ENCODE data around the gene THAP6.

GRCh38 chr4:75502671-75503070 is 11.6 kb upstream of the THAP6 start:
- no peak for TF ChIP-seq CTCF (IDR thresholded peaks at IDR 0.05; ENCODE audit: poor library complexity, severe bottlenecking)
- TF ChIP-seq EP300 (conservative IDR thresholded peaks at IDR 0.05; ENCODE audit: poor library complexity, severe bottlenecking), result no peak
- TF ChIP-seq POLR2AphosphoS5 (IDR thresholded peaks at IDR 0.05), result no peak
- TF ChIP-seq EZH2 (IDR thresholded peaks at IDR 0.05; ENCODE audit: borderline replicate concordance, insufficient read depth, low read length, poor library complexity, severe bottlenecking), result no peak
- no peak for TF ChIP-seq TAF1 (IDR thresholded peaks at IDR 0.05; ENCODE audit: low read depth)
- TF ChIP-seq RAD21 (conservative IDR thresholded peaks at IDR 0.05), result no peak
